DOHH2 (cell line): ENCODE results near the gene KDM6B.

ENCODE experiments used
- EZH2phosphoT487 ChIP-seq: fragments of 200-600 bp; sonication (generic); IDR thresholded peaks from 2 replicates; pipeline ENCODE4 v1.6.1; 2017; ENCODE audit warnings: borderline replicate concordance, mild to moderate bottlenecking, antibody characterized with exemption, low read length, moderate library complexity, mixed read lengths
- TF ChIP-seq, protein P1 (sequence below): fragments of 200-600 bp; sonication (generic); IDR thresholded peaks from one replicate; pipeline ENCODE4 v1.5.1; 2014; ENCODE audit warnings: antibody characterized with exemption, mild to moderate bottlenecking, low read depth, low read length; ENCODE audit not compliant: poor library complexity, severe bottlenecking

- TF ChIP-seq, protein P1, sequence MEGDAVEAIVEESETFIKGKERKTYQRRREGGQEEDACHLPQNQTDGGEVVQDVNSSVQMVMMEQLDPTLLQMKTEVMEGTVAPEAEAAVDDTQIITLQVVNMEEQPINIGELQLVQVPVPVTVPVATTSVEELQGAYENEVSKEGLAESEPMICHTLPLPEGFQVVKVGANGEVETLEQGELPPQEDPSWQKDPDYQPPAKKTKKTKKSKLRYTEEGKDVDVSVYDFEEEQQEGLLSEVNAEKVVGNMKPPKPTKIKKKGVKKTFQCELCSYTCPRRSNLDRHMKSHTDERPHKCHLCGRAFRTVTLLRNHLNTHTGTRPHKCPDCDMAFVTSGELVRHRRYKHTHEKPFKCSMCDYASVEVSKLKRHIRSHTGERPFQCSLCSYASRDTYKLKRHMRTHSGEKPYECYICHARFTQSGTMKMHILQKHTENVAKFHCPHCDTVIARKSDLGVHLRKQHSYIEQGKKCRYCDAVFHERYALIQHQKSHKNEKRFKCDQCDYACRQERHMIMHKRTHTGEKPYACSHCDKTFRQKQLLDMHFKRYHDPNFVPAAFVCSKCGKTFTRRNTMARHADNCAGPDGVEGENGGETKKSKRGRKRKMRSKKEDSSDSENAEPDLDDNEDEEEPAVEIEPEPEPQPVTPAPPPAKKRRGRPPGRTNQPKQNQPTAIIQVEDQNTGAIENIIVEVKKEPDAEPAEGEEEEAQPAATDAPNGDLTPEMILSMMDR = no peak
- no peak for TF ChIP-seq EZH2phosphoT487
Observed at GRCh38 chr17:7854851-7855659, 21.0 kb downstream of the KDM6B start, which contains the start of gene TMEM88.
